Glomerular visceral epithelial cell (primary cell): ENCODE data around the gene GSN.

ENCODE experiments used
- DNase-seq: peaks from one replicate; pipeline ENCODE4 v3.0.0-alpha.2; 2016; ENCODE audit errors: extremely low spot score

The GSN gene

DNA sequence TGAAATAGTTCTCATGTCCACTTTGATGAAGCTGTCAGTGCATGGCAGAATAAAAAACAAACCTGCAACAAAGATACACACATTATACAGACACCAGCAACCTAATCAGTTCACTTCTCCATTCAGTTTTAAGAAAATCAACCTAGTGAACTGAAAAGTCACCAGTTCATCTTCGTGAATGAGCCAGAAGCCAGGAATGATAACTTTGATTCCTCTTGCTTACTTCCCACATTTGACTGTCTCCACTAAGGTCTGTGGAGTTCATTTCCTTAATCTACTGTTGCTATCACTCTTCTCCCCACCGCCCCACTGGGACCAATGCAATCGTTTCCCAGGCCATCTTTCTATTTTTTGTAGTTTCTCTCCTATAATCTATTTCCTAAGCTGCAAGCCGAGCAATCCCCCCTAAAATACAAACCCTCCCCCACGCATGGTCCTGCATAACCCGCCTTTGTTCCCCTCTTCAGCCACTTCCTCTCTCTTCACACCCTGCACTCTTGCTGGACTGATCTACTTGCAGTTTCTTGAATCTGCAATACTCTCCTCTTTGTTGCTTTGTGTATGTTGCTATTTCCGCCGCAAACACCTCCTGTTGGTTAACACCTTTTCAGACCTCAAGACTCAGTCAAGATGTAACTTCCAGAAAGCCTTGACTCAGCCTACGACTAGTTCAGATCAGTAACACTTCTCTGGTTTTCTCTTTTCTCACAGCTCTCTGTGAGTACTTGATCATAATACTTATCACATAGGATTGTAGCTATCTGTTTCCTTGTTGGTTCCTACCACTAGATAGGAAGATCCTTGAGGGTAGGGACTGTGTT, 85.5 kb downstream of the GSN start:
- no peak for DNase-seq

DNA sequence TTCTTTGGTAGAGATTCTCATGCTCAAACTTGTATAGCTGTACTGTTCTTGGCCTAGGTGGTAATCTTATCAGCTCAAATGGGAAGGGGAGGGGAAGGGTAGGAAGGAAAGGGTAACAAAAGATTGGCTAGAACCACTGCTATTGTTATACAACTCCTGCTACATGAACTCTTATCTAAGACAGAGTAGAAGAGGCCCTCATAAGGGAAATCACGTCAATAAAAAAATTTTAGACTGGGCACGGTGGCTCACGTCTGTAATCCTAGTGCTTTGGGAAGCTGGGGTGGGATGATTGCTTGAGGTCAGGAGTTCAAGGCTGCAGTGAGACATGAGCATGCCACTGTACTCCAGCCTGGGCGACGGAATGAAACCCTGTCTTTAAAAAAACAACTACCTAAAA, 86.2 kb downstream of the GSN start:
- no peak for DNase-seq

DNA sequence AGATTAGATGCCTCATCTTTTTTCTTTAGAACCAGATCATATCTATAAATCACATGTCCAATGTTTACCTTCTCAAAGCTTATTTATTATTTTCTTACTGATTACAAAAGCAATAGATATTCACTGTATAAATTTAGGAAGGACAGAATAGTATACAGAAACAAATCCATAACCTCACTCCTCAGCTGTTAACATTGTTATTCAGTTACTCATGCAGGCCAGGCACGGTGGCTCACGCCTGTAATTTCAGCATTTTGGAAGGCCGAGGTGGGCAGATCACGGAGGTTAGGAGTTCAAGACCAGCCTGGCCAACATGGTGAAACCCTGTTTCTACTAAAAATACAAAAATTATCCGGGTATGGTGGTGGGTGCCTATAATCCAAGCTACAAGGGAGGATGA, 86.8 kb downstream of the GSN start:
- no peak for DNase-seq

DNA sequence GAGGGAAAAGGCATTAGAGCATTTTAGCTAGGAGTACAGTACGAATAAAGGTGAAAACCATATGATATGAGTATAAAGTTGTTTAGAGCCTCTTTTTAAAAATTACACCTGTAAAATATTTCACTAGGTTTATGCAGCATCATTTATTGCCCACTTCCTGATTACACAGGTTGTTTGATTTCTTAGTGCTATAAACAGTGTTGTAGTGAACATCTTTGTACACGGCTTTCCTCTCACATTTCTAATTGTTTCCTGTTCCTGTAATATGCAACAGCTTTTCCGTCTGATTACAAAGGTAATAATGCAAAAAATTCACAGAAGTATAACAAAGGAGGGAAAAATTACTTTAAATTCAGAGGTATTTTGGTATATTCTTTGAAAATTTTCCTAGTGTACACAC, 89.0 kb downstream of the GSN start:
- DNase-seq: no peak

DNA sequence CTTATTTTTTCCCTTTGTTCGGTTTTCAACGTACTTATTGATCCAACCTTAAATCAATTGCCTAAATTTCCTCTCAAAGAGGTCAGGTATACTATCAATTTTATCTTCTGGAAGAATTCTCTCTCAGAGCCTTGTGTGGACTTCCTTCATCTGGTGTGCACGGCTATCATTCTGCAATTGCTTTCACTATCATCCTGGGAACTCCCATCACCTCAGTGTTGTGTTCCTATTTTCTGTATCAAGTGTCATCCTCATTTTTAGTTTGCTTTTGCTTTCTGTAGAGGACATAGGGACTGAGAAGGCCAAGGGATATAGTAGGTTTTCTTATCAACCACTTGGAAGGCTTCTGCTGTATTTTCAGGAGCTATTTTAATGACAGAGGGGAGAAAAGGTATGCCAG, 90.8 kb downstream of the GSN start:
- no peak for DNase-seq

DNA sequence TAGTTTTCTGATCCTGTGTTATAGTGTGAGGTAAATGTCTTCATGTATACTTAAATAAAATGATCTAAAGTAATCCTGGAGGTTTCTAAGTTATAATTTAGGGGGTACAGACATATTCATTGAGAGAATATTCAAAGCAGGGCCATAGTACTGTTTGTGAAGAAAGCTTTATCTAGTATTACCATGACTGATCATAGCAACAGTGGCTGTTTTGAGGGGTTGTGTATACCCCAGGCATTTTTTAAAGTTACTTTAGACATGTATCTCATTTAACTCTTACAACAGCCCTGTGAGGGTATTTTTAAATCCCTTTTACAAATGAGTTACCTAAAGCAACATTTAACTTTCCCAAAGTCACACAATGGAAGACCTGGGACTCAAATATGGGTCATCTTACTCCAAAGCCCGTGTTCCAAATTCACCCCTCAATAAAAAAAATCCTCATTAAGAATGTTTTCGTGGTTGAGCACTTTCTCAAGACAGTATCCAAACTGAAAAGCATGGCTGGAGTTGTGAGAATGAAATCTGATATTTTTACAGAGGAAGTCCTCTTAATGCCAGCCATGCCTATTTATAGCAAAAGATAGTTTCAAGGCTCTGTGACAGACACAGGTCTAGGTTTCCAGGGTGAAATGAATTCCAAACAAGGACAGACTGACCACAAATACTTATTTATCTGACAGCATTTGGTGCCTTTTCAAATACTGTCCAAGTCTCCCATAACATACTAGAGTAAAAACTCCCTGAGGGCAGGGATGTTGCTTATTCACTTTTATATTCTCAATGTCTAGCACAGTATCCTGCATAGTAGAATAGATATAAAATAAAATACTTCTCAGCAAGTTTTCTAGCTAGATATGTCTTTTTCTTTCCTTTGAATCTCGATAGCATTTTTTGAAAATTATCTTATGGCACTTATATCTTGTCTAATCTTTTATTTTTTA, 91.7 kb downstream of the GSN start:
- peak; percentile 23 for DNase-seq

DNA sequence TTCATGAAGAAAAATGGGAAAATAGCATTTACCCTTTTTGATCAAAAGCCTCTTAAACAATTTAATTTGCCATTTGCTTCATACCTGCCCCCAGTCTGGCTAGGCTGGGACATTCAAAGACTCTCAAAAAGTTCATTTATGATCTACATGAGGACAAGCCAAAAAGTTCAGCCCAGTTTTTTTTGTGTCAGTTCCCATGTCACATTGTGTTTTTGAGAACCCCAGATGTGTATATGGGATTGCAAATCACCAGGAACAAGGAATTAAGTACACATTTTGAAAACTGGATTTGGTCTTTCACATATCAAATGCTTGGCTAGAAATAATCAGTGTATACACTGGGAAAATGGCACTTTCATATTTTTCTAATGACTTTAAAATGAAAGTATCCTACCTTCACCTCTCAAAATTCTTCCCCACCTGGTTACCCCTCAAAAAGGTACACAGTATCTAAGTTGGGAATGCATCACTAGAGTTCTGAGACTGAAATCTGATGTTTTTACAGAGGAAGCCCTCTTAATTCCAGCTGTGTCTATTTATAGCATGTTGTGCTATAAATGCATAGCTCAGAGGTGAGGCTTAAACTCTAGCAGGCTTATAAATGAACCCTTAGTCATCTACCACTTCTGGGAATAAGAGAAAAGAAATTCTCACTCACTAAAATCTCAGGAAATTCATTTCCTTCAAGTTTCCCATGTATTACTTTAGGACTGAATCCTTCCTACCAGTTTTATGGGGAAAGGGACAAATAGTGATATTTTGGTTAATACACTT, 92.8 kb downstream of the GSN start:
- DNase-seq: peak; percentile 47

DNA sequence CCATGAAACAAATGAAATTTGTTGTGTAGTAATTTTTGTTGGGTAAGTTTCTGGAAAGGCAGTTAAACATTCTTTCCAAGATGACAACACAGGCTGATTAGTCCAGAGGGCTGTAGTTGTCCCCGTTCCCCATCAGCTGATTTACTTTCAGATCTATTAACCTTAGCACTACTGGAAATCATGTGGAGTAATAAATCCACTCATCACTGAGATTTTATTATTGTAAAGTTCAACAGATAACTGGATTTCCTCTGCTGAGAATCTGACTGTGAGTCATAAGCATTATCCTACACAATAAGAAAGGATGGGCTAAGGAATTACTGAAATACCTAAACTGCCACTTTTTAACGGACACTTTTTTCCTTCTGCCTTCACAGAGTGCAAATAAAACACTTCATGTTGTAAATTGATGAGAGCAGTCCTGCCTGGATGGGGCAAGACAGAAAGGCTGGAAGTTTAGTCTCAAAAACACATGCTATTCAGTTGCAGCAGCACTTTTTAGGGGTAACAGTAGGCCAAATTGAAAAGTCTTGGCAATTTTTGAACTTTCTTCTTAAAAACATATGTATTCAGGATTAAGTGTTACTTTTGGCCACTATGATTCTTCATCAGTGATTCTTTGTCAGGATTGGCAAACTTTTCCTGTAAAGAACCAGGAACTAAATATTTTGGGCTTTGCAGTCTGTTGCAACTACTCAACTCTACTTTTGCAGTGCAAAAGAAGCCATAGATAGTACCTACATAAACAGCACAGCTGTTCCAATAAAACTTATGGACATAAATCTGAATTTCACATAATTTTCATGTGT, 95.1 kb downstream of the GSN start:
- DNase-seq: peak; percentile 40

DNA sequence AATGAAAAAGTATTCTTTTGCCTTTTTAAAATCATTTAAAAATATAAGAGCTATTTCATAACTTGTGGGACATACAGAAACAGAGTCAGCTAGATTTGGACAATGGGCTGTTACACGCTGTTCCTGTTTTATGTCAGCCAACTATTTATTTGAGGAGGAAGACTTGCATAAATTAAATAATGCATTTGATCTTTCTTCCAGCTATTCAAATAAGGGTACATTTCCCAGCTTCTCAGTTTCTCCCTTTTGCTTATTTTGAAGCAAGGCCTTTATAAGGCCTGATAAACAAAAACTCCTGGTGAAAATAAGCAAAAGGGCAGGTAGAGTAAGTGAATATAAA, 95.6 kb downstream of the GSN start:
- DNase-seq: no peak

DNA sequence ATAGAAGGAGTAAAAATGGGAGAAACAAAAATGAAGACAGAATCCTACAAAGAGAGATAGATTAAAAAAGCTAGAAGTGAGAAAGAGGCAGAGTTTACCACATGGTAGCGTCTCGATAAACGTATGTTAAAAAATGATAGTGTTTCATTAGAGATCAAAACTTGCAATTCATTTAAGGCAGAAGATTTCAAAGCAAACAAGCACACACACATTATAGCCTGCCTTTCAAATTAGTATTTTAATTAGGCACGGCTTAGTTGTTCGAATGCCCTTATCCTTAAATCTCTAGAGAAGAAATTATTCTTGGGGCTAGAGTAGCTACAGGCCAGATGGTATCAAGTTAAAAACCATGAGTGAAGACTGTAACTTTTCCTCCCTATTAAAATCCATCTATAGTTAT, 96.1 kb downstream of the GSN start:
- DNase-seq: no peak

DNA sequence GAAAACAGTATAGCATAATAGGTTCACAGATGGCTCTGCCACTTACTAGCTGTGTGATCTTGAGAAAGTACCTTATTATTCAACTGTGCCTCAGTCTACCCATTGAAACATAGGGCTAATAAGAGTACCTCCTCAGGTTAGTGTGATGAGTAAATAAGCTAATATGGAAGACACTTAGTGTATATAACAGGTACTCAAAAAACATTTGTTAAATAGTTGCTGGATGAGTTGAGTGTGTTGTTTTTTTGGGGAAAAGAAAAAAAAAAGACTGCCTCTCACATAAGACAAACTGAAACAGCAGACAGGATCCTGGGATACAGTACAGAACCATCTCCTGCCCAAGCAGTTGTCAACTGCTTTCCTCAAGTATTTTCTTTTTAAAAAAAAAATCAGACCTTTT, 96.9 kb downstream of the GSN start:
- DNase-seq: no peak

DNA sequence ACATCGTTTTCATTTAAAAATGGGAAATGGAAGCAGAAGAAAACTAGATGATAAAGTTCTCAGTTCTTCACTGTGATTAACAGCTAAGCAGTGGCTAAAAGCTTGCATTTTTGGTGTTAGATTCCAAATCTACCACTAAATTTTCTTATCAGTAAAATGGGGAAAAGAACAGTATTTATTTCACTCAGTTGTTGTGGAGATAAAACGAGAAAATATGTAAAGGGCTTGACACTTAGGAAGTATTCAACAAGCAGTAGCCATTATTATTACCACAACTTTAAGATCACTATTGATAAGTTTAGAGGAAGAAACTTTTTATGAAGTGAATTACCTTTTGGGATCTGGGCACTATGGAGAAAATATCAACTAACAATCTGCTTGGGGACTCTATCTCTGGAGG, 97.6 kb downstream of the GSN start:
- DNase-seq: no peak

DNA sequence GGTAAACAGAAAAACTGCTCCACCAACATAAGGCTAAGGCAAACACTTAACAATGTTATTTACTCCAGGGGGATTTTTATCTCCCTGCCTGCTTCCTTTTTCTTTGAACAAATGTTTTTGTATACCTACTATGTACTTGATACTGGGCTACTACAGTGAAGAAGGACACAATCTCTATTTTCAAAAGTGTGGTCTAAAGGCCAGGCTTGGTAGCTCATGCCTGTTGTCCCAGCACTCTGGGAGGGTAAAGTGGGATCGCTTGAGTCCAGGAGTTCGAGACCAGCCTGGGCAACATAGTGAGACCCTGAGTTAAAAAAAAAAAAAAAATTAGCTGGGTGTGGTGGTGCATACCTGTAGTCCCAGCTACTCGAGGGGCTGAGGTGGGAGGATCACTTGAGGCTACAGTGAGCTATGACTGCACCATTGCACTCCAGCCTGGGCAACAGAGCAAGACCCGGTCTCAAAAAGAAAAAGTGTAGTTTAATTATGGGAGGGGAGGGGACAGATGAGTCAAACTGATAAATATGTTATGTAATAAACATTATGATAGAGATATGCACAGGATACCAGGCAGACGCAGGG, 98.7 kb downstream of the GSN start:
- DNase-seq: no peak

DNA sequence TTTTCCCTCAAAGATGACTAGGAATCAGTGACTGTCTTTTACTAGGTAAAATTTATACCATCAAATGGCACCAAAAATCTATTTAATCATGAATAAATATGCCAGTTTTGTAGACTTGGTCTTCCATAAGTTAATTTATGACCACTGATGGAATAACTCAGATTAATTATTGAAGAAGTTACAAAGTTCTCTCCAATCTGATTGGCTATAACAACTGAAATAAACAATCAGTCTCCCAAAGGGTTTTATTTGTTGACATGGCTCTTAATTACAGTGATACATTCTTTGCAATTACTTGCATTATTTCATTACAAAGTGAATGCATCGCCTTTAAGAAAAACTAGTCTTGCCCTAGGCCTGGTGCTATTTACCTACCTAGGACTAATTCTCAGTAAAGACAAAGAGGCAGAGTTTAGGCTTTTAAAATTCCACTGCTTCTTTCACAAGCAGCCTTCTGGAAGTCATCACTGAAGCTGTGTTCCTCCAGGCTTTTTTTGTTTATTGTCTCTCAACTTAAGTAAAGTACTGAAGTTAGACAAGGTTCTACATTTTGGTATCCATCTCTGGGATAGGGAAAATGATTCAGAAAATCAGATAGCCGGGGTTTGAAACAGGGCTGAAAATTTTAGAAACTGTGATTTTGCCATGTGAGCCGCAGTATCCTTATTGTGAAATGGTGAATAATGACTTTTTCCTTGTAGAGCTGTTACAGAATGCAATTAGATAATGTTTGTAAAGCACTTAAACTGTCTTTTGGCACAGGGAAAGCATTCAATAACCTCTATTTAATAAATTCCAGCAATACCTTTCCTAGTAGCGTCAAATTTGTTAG, 99.6 kb downstream of the GSN start:
- no peak for DNase-seq

DNA sequence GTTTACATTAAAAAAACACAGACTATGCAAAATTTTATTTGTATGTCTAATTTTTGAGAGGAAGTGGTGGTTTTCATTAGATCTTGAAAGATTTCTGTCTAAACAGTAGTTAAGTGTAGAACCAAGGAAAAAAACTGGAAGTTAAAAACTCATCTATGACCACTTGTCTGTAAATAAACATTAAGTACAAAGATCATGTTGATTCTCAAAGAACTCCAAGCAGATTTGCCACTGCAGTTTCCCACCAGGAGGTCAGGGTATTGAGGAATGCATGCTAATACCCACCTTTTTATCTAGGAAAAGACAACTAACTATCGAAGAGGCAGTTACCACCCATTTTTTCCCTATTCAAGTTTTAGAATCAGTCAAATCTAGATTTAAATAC, 100.2 kb downstream of the GSN start:
- no peak for DNase-seq

DNA sequence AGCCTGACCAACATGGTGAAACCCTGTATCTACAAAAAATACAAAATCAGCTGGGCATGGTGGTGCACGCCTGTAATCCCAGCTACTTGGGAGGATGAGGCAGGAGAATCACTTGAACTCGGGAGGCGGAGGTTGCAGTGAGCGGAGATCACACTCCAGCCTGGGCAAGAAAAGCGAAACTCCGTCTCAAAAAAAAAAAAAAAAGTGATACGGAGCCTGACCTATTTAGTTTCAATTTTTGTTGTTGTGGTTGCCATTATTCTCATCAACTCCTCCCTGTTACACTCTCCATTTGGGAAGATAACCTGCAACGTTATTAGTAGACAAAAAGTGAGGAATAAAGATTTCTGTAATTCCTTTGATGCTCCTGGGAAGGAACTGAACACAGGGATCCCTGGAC, 100.8 kb downstream of the GSN start:
- DNase-seq: no peak

DNA sequence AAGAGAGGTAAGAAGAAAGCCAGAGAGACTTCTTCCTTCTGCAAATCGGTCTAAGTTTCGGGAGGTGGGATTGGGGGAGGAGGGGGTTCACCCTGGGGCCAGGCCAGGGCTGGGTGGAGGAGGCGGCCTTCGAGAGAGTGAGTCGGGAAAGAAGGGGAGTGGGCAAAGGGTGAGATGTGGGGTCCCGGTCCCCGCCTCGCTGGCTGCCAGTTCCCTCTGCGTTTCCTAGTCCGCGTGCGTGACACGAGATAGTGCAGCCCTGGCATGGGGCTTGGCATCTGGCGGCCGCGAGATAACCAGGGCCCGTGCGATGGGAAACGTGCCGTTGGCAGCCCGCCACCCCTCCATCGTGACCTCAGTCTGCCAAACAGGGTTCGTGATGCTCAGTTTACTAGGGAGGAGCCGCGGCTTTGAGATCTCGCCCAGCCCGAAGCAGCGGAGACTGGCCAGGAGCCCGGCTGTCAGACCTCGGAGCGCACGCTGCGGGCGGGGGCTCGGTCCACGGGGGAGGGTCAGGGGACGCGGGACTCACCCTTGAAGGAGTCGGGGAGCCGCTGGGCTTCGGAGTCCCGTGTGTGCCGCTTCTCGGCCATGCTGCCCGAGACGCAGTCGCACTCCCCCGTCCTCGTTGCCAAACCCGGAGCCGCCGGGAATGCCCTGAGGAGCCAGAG, 101.8 kb downstream of the GSN start, which contains the start of gene STOM:
Gene STOM, minus strand, starts transcription at position 656 of the 671 bp plus-strand sequence. Its CDS starts 63 bp downstream, at position 593.
- DNase-seq: peak; percentile 78

DNA sequence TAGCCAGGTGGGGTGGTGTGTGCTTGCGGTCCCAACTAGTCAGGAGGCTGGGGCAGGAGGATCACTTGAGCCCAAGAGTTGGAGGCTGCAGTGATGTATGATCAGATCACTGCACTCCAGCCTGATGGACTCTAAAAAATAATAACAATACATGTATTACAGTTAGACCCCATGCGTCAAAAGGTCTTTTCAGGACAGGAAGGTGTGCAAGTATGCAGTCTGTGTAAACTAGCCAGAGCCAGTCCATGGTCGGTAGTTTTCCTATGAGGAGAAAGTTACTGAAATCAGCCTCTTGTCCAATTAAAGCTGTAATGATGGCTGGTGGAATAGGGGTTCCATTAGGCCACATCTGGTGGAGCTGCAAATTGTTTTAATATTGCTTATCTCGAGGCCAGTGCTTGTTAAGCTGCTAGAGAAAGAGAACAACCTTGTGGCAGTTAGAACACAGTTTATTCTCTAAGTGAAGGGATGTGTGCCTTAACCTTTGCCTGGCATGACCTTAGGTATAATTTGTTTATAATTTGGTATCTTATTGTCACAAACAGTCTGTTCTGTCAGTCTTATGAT, 103.6 kb downstream of the GSN start:
- DNase-seq: no peak
